Suprapubic skin (tissue), 4 donors: ENCODE measurements around the gene TOR2A. TPM values are rescaled to one million over a fixed set of nuclear protein-coding genes. Genes with fewer than 3 reads are reported as not detected.

Experiments
- DNase-seq, 2 donors: peaks; one replicate each; pipeline ENCODE4 v3.0.0-alpha.2; 2019; ENCODE audit warnings: low spot score in 2 of 2
- H3K27ac ChIP-seq: fragments of 200-600 bp; sonication (generic); one replicate; pipeline ENCODE4 v1.5.1; 2019
- H3K27me3 ChIP-seq: fragments of 200-600 bp; sonication (generic); one replicate; pipeline ENCODE4 v1.5.1; 2019
- H3K36me3 ChIP-seq: fragments of 200-600 bp; sonication (generic); one replicate; pipeline ENCODE4 v1.5.1; 2019
- H3K4me1 ChIP-seq: fragments of 200-600 bp; sonication (generic); one replicate; pipeline ENCODE4 v1.5.1; 2019
- H3K4me3 ChIP-seq: fragments of 200-600 bp; sonication (generic); one replicate; pipeline ENCODE4 v1.5.1; 2019; ENCODE audit warnings: mild to moderate bottlenecking
- H3K9me3 ChIP-seq: fragments of 200-600 bp; sonication (generic); one replicate; pipeline ENCODE4 v1.5.1; 2019
- CTCF ChIP-seq, 2 donors: fragments of 200-600 bp in 1 of 2; fragments of 450-650 bp in 1 of 2; sonication (generic) in 1 of 2; IDR thresholded peaks; one replicate each; pipeline ENCODE4 v1.5.1; 2016 to 2019; ENCODE audit warnings: antibody characterized with exemption in 2 of 2, mild to moderate bottlenecking in 1 of 2, moderate library complexity in 1 of 2
- EP300 ChIP-seq: sonication (generic); formaldehyde crosslinking; IDR thresholded peaks from one replicate; pipeline ENCODE4 v1.6.1; 2017; ENCODE audit warnings: antibody characterized with exemption
- POLR2A ChIP-seq, 2 donors: fragments of 450-650 bp; IDR thresholded peaks; one replicate each; pipeline ENCODE4 v1.6.1; 2017; ENCODE audit warnings: antibody characterized with exemption in 2 of 2, mild to moderate bottlenecking in 2 of 2, moderate library complexity in 2 of 2
- POLR2AphosphoS5 ChIP-seq, 3 donors: sonication (generic); formaldehyde crosslinking; IDR thresholded peaks; one replicate each; pipeline ENCODE4 v1.6.1; 2017; ENCODE audit warnings: antibody characterized with exemption in 3 of 3
- WGBS: methylation state at CpG from one replicate; pipeline ENCODE4 v1.1.5; 2018; 5-methylcytosine and 5-hydroxymethylcytosine counted together
- total RNA-seq, 4 donors: library from RNA; depleted of rRNA; stranded (reverse); fragments of >200 nt; gene quantifications; one replicate each; pipeline ENCODE4 v1.1.0, GENCODE V29; 2016

Gene TOR2A
- total RNA-seq, 4 donors from 2014 or later = 16.1 to 24.3 (median 19.3) TPM

GRCh38 chr9:127711226-127711701 lies 23.8 kb downstream of the TOR2A start:
- H3K4me3 ChIP-seq = no peak overlapping the region
- DNase-seq = no peak
- TF ChIP-seq CTCF (IDR thresholded peaks at IDR 0.05) (no peak), POLR2A (IDR thresholded peaks at IDR 0.05) (no peak), EP300 (no peak), POLR2AphosphoS5 (IDR thresholded peaks at IDR 0.05) (no peak)
- H3K27me3 ChIP-seq = no peaks in the 10 kb centered on the region
- H3K4me1 ChIP-seq = peaks cover 20% of the 10 kb centered on the region
- whole genome bisulfite sequencing = 69% methylated on average over 5 of the region's 9 CpGs
- H3K36me3 ChIP-seq = no peaks in the 10 kb centered on the region
- no peaks in the 10 kb centered on the region for H3K9me3 ChIP-seq
- no peak overlapping the region for H3K27ac ChIP-seq

GRCh38 chr9:127710204-127710783 lies 24.8 kb downstream of the TOR2A start:
- WGBS = 92% methylated on average over 10 of the region's 10 CpGs
- no peaks in the 10 kb centered on the region for H3K27me3 ChIP-seq
- H3K27ac ChIP-seq = no peak overlapping the region
- H3K9me3 ChIP-seq = no peaks in the 10 kb centered on the region
- no peak overlapping the region for H3K4me3 ChIP-seq
- H3K4me1 ChIP-seq = peaks cover 16% of the 10 kb centered on the region
- no peaks in the 10 kb centered on the region for H3K36me3 ChIP-seq
- TF ChIP-seq POLR2A (IDR thresholded peaks at IDR 0.05) (no peak), CTCF (IDR thresholded peaks at IDR 0.05) (no peak), POLR2AphosphoS5 (IDR thresholded peaks at IDR 0.05) (no peak)
- DNase-seq = no peak

- H3K4me3 ChIP-seq = no peak overlapping the region
- no peaks in the 10 kb centered on the region for H3K9me3 ChIP-seq
- peaks cover 6% of the 10 kb centered on the region for H3K4me1 ChIP-seq
- H3K27me3 ChIP-seq = no peaks in the 10 kb centered on the region
- H3K27ac ChIP-seq = no peak overlapping the region
- no peak for DNase-seq
- no peaks in the 10 kb centered on the region for H3K36me3 ChIP-seq
- TF ChIP-seq CTCF (IDR thresholded peaks at IDR 0.05) (no peak), EP300 (no peak), POLR2A (IDR thresholded peaks at IDR 0.05) (no peak)
- 90% methylated on average over 8 of the region's 8 CpGs for WGBS
Measured at GRCh38 chr9:127708952-127709587, 26.0 kb downstream of the TOR2A start.

GRCh38 chr9:127707766-127708165 lies 27.3 kb downstream of the TOR2A start:
- H3K36me3 ChIP-seq = no peaks in the 10 kb centered on the region
- no peaks in the 10 kb centered on the region for H3K27me3 ChIP-seq
- no peak overlapping the region for H3K4me3 ChIP-seq
- H3K4me1 ChIP-seq = peaks cover 2% of the 10 kb centered on the region
- no peaks in the 10 kb centered on the region for H3K9me3 ChIP-seq
- DNase-seq = no peak
- no peak for TF ChIP-seq POLR2AphosphoS5 (IDR thresholded peaks at IDR 0.05)
- no peak for TF ChIP-seq POLR2A (IDR thresholded peaks at IDR 0.05)
- TF ChIP-seq EP300 = no peak
- no peak for TF ChIP-seq CTCF (IDR thresholded peaks at IDR 0.05)
- no peak overlapping the region for H3K27ac ChIP-seq
- WGBS = 67% methylated on average over 3 of the region's 5 CpGs

GRCh38 chr9:127706836-127707241 lies 28.3 kb downstream of the TOR2A start, which contains the start of gene CFAP157:
Gene CFAP157 (plus strand): TSS chr9:127706988. CDS start chr9:127707032, 44 bp downstream.
- Histone ChIP-seq H3K4me1 (peaks cover 2% of the 10 kb centered on the region), H3K9me3 (no peaks in the 10 kb centered on the region), H3K27ac (no peak within 1 kb of the TSS), H3K4me3 (no peak within 1 kb of the TSS), H3K27me3 (no peaks in the 10 kb centered on the region), H3K36me3 (no peaks in the 10 kb centered on the region)
- 67% methylated on average over 10 of the region's 11 CpGs for WGBS
- DNase-seq = no peak
- TF ChIP-seq EP300 (no peak), POLR2A (IDR thresholded peaks at IDR 0.05) (no peak), CTCF (IDR thresholded peaks at IDR 0.05) (no peak), POLR2AphosphoS5 (IDR thresholded peaks at IDR 0.05) (no peak)
